Sigmoid colon (tissue), 4 donors: Measurements from ENCODE around the gene ODAD2.

Experiments used
- CTCF ChIP-seq, 4 experiments: fragments of 450-650 bp in 3 of 4; fragments of 200-600 bp in 1 of 4; IDR thresholded peaks; one replicate each; pipeline ENCODE4 v1.5.1; 2016 to 2019; ENCODE audit warnings: antibody characterized with exemption in 4 of 4, mild to moderate bottlenecking in 3 of 4, moderate library complexity in 2 of 4
- EP300 ChIP-seq, 4 donors: sonication (generic); formaldehyde crosslinking; IDR thresholded peaks; one replicate each; pipeline ENCODE4 v1.6.1; 2017; ENCODE audit warnings: antibody characterized with exemption in 4 of 4
- POLR2A ChIP-seq, 2 donors: fragments of 450-650 bp; IDR thresholded peaks; one replicate each; pipeline ENCODE4 v1.6.1; 2016; ENCODE audit warnings: antibody characterized with exemption in 2 of 2, mild to moderate bottlenecking in 2 of 2, moderate library complexity in 2 of 2

GRCh38 chr10:27861781-27862180, 137.1 kb downstream of the ODAD2 start:
- TF ChIP-seq CTCF (IDR thresholded peaks at IDR 0.05) (no peak), POLR2A (IDR thresholded peaks at IDR 0.05) (no peak), EP300 (IDR thresholded peaks at IDR 0.05) (no peak)
